Mesothelial cell of epicardium (in vitro differentiated cells): ENCODE measurements around the gene CTSD. TPM values are rescaled to one million over a fixed set of nuclear protein-coding genes. Genes with fewer than 3 reads are reported as not detected.

Source experiments
- DNase-seq, 2 experiments: peaks; one replicate each; pipeline ENCODE4 v3.0.0; 2021; ENCODE audit warnings: low spot score in 2 of 2; ENCODE audit not compliant: unreplicated experiment in 2 of 2
- H3K27ac Mint-ChIP-seq: 2 replicates; pipeline ENCODE4 v1.8.0; 2021; ENCODE audit warnings: mixed read lengths
- H3K27me3 Mint-ChIP-seq: 2 replicates; pipeline ENCODE4 v1.8.0; 2021; ENCODE audit warnings: low read depth, mixed read lengths
- H3K36me3 Mint-ChIP-seq: 2 replicates; pipeline ENCODE4 v1.8.0; 2021; ENCODE audit warnings: mixed read lengths
- H3K4me1 Mint-ChIP-seq: 2 replicates; pipeline ENCODE4 v1.8.0; 2021; ENCODE audit warnings: mixed read lengths
- H3K4me3 Mint-ChIP-seq: 2 replicates; pipeline ENCODE4 v1.8.0; 2021; ENCODE audit warnings: mild to moderate bottlenecking, moderate library complexity, mixed read lengths
- H3K9me3 Mint-ChIP-seq: 2 replicates; pipeline ENCODE4 v1.8.0; 2021; ENCODE audit warnings: mixed read lengths
- total RNA-seq: library from RNA; stranded (reverse); gene quantifications from 3 replicates; pipeline ENCODE4 v1.2.1, GENCODE V29; 2021
- TF ChIP-seq, protein P1 (sequence below): fragments of 200-600 bp; sonication (generic); IDR thresholded peaks from one replicate; pipeline ENCODE4 v1.5.0; 2021; ENCODE audit warnings: antibody characterized with exemption; ENCODE audit not compliant: unreplicated experiment

CTSD gene
- total RNA-seq, 1 donor from 2014 or later: 139 TPM

DNA sequence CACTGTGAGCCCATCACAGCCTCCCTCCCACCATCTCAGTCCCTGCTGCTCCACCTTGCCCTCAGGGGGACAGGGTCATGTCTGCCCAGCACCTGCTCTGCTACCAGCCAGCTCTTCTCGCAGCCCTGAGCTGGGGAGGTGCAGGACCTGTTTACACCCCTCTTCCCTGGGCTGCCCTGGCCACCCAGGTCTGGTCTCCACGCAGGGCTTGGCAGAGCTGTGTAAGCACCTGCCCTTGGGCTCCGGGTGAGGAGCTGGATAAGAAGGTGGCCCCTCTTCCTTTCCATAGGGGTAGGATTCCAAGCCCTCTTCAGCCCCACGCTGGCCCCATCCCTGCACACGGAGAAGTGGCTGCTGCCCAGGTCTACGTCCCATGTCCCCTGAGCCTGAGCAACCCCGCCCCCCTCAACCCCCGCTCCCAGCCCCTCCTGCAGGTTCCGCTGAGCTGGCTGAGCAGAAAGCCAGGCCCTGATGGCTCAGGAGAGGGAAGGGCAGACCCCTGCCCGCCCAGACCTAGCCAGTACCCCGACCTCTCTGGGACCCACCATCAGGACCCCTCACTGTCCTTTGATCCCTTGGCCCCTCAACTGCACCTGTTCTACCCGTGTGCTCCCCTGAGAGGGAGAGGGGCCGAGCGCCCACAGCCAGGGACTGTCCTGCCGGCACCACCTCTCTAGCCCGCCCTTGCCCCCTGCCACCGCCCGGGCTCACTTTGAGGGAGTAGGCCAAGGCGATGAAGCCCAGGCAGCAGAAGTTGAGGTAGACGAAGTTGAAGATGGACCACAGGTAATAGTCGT lies 16.6 kb downstream of the CTSD start:
- TF ChIP-seq, protein P1, sequence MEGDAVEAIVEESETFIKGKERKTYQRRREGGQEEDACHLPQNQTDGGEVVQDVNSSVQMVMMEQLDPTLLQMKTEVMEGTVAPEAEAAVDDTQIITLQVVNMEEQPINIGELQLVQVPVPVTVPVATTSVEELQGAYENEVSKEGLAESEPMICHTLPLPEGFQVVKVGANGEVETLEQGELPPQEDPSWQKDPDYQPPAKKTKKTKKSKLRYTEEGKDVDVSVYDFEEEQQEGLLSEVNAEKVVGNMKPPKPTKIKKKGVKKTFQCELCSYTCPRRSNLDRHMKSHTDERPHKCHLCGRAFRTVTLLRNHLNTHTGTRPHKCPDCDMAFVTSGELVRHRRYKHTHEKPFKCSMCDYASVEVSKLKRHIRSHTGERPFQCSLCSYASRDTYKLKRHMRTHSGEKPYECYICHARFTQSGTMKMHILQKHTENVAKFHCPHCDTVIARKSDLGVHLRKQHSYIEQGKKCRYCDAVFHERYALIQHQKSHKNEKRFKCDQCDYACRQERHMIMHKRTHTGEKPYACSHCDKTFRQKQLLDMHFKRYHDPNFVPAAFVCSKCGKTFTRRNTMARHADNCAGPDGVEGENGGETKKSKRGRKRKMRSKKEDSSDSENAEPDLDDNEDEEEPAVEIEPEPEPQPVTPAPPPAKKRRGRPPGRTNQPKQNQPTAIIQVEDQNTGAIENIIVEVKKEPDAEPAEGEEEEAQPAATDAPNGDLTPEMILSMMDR: no peak
- Mint-ChIP-seq H3K4me1 (peaks cover 12% of the 10 kb centered on the region), H3K27me3 (peaks cover 47% of the 10 kb centered on the region)

DNA sequence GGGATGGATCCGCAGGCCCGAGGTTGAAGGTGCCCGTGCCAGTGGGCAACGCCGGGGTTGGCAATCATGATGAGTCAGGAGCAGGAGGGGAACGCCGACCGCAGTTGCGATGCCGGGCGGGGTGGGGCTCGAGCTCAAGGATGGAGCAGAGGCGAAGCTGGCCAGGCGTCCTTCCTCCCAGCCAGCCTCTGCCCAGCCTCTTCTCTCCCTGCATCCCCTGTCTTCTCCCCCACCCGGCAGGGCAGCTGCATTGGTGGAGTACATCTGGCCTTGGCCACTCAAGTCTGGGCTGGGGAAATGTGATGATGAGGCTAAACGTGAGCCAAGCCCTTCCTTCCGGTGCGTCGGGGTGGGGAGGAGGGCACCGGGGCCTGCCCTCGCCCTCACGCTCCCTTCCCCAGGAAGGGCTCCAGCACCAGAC lies 17.2 kb downstream of the CTSD start:
- no peaks in the 10 kb centered on the region for H3K36me3 Mint-ChIP-seq
- peak in 1 of 2 experiments; percentile 11 for DNase-seq
- H3K9me3 Mint-ChIP-seq: no peaks in the 10 kb centered on the region
- peaks cover 12% of the 10 kb centered on the region for H3K4me1 Mint-ChIP-seq
- H3K27ac Mint-ChIP-seq: no peak overlapping the region
- TF ChIP-seq, protein P1: no peak
- no peak overlapping the region for H3K4me3 Mint-ChIP-seq
- H3K27me3 Mint-ChIP-seq: peaks cover 47% of the 10 kb centered on the region

More for the DNA sequence above, 16.6 kb downstream of the CTSD start:
- no peak overlapping the region for H3K27ac Mint-ChIP-seq
- H3K9me3 Mint-ChIP-seq: no peaks in the 10 kb centered on the region
- peak in 1 of 2 experiments; percentile 16 for DNase-seq
- peak overlapping the region; percentile 31 for H3K4me3 Mint-ChIP-seq
- no peaks in the 10 kb centered on the region for H3K36me3 Mint-ChIP-seq

DNA sequence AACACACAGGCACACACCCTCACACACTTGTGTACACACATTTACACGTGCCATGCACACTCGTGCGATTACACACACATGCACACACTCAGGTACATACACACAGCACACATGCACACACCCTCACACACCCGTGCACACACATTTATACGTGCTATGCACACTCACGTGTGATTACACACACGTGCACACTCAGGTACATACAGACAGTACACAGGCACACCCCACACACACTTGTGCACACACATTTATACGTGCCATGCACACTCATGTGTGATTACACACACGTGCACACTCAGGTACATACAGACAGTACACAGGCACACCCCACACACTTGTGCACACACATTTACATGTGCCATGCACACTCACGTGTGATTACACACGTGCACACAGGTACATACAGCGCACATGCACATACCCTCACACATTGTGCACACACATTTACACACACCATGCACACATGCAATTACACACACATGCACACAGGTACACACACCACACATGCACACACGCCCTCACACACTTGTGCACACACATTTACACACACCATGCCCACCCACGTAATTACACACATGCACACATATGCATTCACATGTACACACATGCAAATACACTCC lies 17.9 kb downstream of the CTSD start:
- Mint-ChIP-seq H3K4me1 (peaks cover 12% of the 10 kb centered on the region), H3K27me3 (peaks cover 47% of the 10 kb centered on the region), H3K9me3 (no peaks in the 10 kb centered on the region), H3K36me3 (no peaks in the 10 kb centered on the region), H3K27ac (no peak overlapping the region), H3K4me3 (no peak overlapping the region)
- DNase-seq: no peak
- TF ChIP-seq, protein P1: no peak

DNA sequence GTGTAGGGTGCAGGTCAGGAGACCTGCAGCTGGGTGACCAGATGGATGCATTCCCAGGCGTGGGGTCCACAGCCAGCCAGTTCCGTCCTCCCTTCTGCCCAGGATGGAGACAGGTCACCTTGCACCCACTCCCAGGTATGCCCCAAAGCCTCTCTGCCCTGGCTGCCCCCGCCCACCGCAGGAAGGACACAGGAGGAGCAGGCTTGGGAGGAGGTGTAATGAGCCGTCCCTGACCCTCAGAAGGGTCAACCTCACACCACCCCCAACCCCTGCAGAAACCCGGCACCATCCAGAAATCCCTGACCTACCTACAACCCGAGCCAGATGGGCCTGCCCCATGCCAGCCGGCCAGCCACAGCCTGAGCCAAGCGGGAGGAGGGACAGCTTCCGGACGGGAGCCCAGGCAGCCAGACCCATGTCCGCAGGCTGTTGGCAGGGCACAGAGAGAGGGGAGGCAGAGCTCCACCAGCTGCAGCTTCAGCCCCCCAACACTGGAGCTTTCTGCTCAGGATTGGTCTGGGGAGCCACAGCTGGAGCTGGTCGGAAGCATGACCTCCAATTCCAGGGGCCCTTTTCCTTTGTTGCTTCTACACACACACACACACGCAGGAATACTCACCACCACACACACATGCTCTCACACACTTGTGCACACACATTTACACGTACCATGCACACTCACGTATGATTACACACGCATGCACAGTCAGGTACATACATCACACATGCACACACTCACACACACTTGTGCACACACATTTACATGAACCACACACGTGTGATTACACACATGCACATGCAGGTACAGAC lies 18.6 kb downstream of the CTSD start:
- DNase-seq: no peak
- Mint-ChIP-seq H3K9me3 (no peaks in the 10 kb centered on the region), H3K27me3 (peaks cover 39% of the 10 kb centered on the region), H3K27ac (no peak overlapping the region), H3K4me1 (peaks cover 7% of the 10 kb centered on the region), H3K4me3 (no peak overlapping the region), H3K36me3 (no peaks in the 10 kb centered on the region)
- TF ChIP-seq, protein P1: no peak

DNA sequence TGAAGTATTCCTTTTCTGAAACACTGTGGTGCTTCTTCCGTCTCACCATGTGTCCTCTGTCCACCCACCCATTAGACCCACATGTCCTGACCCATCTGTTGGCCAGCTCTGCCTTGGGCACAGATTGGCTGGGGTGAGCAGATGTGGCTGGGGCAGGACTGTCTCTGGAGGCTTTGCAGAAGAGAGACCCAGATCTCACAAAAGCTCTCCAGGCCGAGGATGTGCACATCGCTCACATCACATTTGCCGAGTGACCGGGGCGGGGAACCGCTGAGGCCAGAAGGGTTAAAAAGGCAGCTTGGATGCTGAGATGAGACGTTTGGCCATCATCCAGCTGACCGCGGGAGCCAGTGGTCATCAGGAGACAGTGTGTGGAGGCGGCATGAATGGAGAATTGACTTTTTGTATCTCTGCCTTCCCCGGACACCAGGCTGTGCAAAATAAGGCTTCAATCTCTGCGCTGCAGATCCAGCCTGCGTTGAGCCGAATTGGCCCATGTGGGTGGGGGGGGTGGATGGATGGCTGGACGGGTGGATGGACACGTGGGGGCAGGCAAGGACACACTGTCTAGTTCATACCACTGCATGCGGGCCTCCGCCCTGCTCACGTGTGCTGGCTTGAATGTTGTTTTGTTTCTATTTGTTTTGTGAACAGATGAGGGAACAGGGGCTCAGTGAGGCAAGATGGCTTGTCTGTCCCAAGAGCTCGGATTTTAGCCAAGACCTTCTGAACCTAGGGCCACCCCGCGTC lies 19.4 kb downstream of the CTSD start:
- H3K27me3 Mint-ChIP-seq: peaks cover 36% of the 10 kb centered on the region
- no peak overlapping the region for H3K4me3 Mint-ChIP-seq
- no peaks in the 10 kb centered on the region for H3K9me3 Mint-ChIP-seq
- no peak overlapping the region for H3K27ac Mint-ChIP-seq
- no peaks in the 10 kb centered on the region for H3K4me1 Mint-ChIP-seq
- no peaks in the 10 kb centered on the region for H3K36me3 Mint-ChIP-seq
- no peak for DNase-seq
- TF ChIP-seq, protein P1: no peak
